Testis (tissue), 3 donors: ENCODE results near the gene EYS. TPM values are rescaled to one million over a fixed set of nuclear protein-coding genes. Genes with fewer than 3 reads are reported as not detected.

Source experiments
- DNase-seq: peaks from one replicate; pipeline ENCODE4 v3.0.0-alpha.2; 2019
- H3K27ac ChIP-seq, 2 donors: fragments of 200-600 bp; sonication (generic); one replicate each; pipeline ENCODE4 v1.5.1; 2019
- H3K27me3 ChIP-seq: fragments of 200-600 bp; sonication (generic); one replicate; pipeline ENCODE4 v1.5.1; 2019
- H3K36me3 ChIP-seq: fragments of 200-600 bp; sonication (generic); one replicate; pipeline ENCODE4 v1.5.1; 2017; ENCODE audit warnings: low read depth; ENCODE audit errors: missing control alignments
- H3K4me1 ChIP-seq: fragments of 200-600 bp; sonication (generic); one replicate; pipeline ENCODE4 v1.5.1; 2019
- H3K4me3 ChIP-seq, 2 donors: fragments of 200-600 bp; sonication (generic); one replicate each; pipeline ENCODE4 v1.5.1; 2017 to 2019
- H3K9me3 ChIP-seq: fragments of 200-600 bp; sonication (generic); one replicate; pipeline ENCODE4 v1.5.1; 2017
- CTCF ChIP-seq, 3 experiments: fragments of 450-650 bp in 2 of 3; fragments of 200-600 bp in 1 of 3; sonication (generic) in 1 of 3; IDR thresholded peaks; one replicate each; pipeline ENCODE4 v1.5.1; 2016 to 2019; ENCODE audit warnings: antibody characterized with exemption in 3 of 3, mild to moderate bottlenecking in 2 of 3, moderate library complexity in 1 of 3
- POLR2A ChIP-seq: fragments of 450-650 bp; IDR thresholded peaks from one replicate; pipeline ENCODE4 v1.6.1; 2017; ENCODE audit warnings: antibody characterized with exemption, mild to moderate bottlenecking, moderate library complexity
- WGBS, 2 donors: methylation state at CpG; one replicate each; pipeline ENCODE4 v1.1.5; 2018; 5-methylcytosine and 5-hydroxymethylcytosine counted together
- intact Hi-C: fragments of 100-400 bp; cut with DNase I; formaldehyde crosslinking; loops from one replicate; pipeline ENCODE4 v1.15.1; 2023; ENCODE audit warnings: low total_unique reads
- polyA plus RNA-seq: library from polyadenylated mRNA; stranded (reverse); fragments of 350-450 nt; fragmentation: Illumina TruSeq; extraction: RNeasy Lipid Tissue Mini Kit (QIAGEN cat#74804); gene quantifications from one replicate; pipeline ENCODE4 v1.2.3, GENCODE V29; 2014; ENCODE audit warnings: low read depth, low replicate concordance; ENCODE audit not compliant: insufficient read depth
- total RNA-seq, 2 donors: library from RNA; depleted of rRNA; stranded (reverse); fragments of >200 nt; gene quantifications; one replicate each; pipeline ENCODE4 v1.2.3, GENCODE V29; 2016

The EYS gene
- total and polyA plus RNA-seq, 3 donors from 2014 or later, result 1.3 to 2.8 (median 2.6) TPM

DNA sequence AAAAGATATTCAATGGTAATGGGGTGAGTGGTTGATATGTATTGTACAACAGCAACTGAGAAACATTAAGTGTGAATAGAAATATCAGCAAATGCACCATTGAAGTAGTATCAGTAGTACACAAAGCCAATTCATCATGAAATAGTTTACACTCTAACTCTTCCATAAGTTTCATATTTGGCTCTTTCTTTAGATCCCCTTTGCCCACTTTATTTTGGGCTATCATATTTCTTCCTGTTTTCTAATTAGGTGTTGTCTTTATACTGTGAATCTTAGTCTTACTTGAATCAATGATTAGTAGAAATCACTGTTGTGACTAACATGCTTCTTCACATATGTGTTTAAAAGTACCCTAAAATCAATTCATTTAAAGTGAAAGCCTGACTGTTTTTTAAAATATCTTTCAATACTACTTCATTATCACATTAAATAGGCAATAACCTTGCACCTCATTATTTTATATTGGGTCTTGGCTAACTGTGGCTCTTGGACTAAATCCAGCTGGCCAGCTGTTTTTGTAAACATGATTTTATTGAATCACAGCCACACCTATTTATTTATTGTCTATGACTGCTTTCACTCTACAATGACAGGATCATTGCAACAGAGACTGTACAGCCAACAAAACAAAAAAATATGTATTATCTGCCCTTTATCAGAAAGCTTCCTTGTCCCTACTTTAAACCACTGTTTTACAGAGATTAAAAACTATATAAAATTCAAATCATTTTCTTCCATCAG lies 38.9 kb downstream of the EYS start:
- no peaks in the 10 kb centered on the region for H3K4me1 ChIP-seq
- no peak for TF ChIP-seq CTCF (IDR thresholded peaks at IDR 0.05)
- TF ChIP-seq POLR2A, result no peak
- no peaks in the 10 kb centered on the region for H3K9me3 ChIP-seq
- H3K27ac ChIP-seq, result no peak overlapping the region
- H3K27me3 ChIP-seq, result no peaks in the 10 kb centered on the region
- no peak for DNase-seq
- no peaks in the 10 kb centered on the region for H3K36me3 ChIP-seq
- intact Hi-C loops, result no loop called here
- no peak overlapping the region for H3K4me3 ChIP-seq

GRCh38 chr6:65650086-65650485 lies 56.9 kb downstream of the EYS start:
- Histone ChIP-seq H3K27me3 (no peaks in the 10 kb centered on the region), H3K27ac (no peak overlapping the region), H3K4me1 (no peaks in the 10 kb centered on the region), H3K4me3 (no peak overlapping the region), H3K36me3 (no peaks in the 10 kb centered on the region), H3K9me3 (no peaks in the 10 kb centered on the region)
- TF ChIP-seq POLR2A (no peak), CTCF (IDR thresholded peaks at IDR 0.05) (no peak)
- no peak for DNase-seq
- intact Hi-C loops, result no loop called here

GRCh38 chr6:65649392-65649791 lies 57.6 kb downstream of the EYS start:
- no peaks in the 10 kb centered on the region for H3K36me3 ChIP-seq
- intact Hi-C loops, result no loop called here
- 73 to 85% methylated on average over 3 of the region's 3 CpGs for WGBS, 2 donors
- DNase-seq, result no peak
- H3K4me3 ChIP-seq, result no peak overlapping the region
- no peak for TF ChIP-seq CTCF (IDR thresholded peaks at IDR 0.05)
- no peak for TF ChIP-seq POLR2A
- H3K9me3 ChIP-seq, result no peaks in the 10 kb centered on the region
- H3K4me1 ChIP-seq, result no peaks in the 10 kb centered on the region
- no peaks in the 10 kb centered on the region for H3K27me3 ChIP-seq
- H3K27ac ChIP-seq, result no peak overlapping the region

DNA sequence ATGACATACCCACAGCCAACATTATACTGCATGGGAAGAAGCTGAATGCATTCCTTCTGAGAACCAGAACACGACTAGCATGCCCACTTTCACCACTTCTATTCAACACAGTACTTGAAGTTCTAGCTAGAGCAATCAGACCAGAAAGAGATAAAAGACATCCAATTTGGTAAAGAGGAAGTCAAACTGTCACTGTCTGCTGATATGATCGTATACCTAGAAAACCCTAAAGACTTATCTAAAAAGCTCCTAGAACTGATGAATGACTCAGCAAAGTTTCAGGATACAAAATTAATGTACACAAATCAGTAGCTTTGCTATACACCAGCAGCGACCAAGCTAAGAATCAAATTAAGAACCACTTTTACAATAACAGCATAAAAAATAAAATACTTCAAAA lies 60.5 kb downstream of the EYS start:
- Histone ChIP-seq H3K9me3 (no peaks in the 10 kb centered on the region), H3K27me3 (no peaks in the 10 kb centered on the region), H3K4me1 (no peaks in the 10 kb centered on the region), H3K27ac (no peak overlapping the region), H3K36me3 (no peaks in the 10 kb centered on the region), H3K4me3 (no peak overlapping the region)
- WGBS, 2 donors, result 75 to 80% methylated on average over 3 of the region's 3 CpGs
- no peak for DNase-seq
- intact Hi-C loops, result no loop called here
- TF ChIP-seq POLR2A, result no peak
- TF ChIP-seq CTCF (IDR thresholded peaks at IDR 0.05), result no peak

DNA sequence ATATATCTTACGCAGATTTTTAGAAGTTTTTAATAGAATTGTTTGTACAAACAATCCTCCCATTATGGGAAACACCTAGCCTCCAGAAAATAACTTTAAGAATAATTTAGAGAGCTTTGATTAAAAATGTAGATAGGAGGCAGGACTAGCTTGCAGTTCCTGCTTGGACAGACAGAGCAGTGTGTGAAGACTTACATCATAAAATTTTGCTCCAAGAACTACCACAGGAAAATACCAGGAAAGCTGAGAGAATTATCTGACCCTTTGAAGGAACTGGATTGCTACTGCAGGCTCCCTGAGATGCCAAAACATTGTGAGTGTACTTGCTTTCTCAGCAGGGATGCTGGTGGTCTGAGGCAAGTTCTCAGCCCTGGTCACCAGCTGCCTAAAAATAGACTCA lies 64.2 kb downstream of the EYS start:
- Histone ChIP-seq H3K27me3 (no peaks in the 10 kb centered on the region), H3K9me3 (no peaks in the 10 kb centered on the region), H3K4me3 (no peak overlapping the region), H3K4me1 (no peaks in the 10 kb centered on the region), H3K27ac (no peak overlapping the region), H3K36me3 (no peaks in the 10 kb centered on the region)
- intact Hi-C loops, result no loop called here
- WGBS, 2 donors, result 95% methylated on average over 1 of the region's 1 CpG
- no peak for TF ChIP-seq POLR2A
- no peak for TF ChIP-seq CTCF (IDR thresholded peaks at IDR 0.05)
- no peak for DNase-seq
